ENCODE results near the gene DPH1. TPM values are rescaled to one million over a fixed set of nuclear protein-coding genes. Genes with fewer than 3 reads are reported as not detected.

Gene DPH1
- polyA plus RNA-seq, 1 of the 3 experiments (the other 2 are of a cell fraction), result 36.2 TPM

GRCh38 chr17:2050300-2051060, 20.5 kb downstream of the DPH1 start (continued):
- TF ChIP-seq NRF1 (IDR thresholded peaks at IDR 0.05; ENCODE audit: low read depth, low read length), result no peak; the same call in 1 of the 2 replicates
- TF ChIP-seq MAX (IDR thresholded peaks at IDR 0.05; ENCODE audit: low read depth), result peak; percentile 95
- peak; percentile 89 for TF ChIP-seq REST (IDR thresholded peaks at IDR 0.05; ENCODE audit: low read depth, low read length)
- TF ChIP-seq GABPA (IDR thresholded peaks at IDR 0.05; ENCODE audit: low read depth), result peak; percentile 50
- TF ChIP-seq RAD21 (IDR thresholded peaks at IDR 0.05; ENCODE audit: low read length), result no peak

GRCh38 chr17:2051061-2051932, 21.3 kb downstream of the DPH1 start:
- DNase-seq, result no peak
- peaks cover 20% of the 10 kb centered on the region for H3F3A ChIP-seq (replicated peaks; ENCODE audit: insufficient read depth)
- H2AFZ ChIP-seq (ENCODE audit: low read depth), result no peak overlapping the region
- H3K9ac ChIP-seq, result no peak overlapping the region
- peaks cover 0 to 2% of the 10 kb centered on the region in 2 experiments for H3K36me3 ChIP-seq (replicated peaks in 1 of 2; ENCODE audit: control insufficient read depth in 1 of 2, insufficient read depth in 2 of 2, low read length in 1 of 2)
- peak overlapping the region; percentile 79; the same call in 1 of the 2 replicates for H3K4me2 ChIP-seq
- WGBS (ENCODE audit: low lambda C conversion rate), result 42% methylated on average over 42 of the region's 81 CpGs
- peaks cover 5% of the 10 kb centered on the region; the same call in 1 of the 2 replicates for H4K20me1 ChIP-seq (ENCODE audit: insufficient read depth)
- H3K27ac ChIP-seq (ENCODE audit: low read depth in 2 of 2, low read length in 1 of 2), result no peak overlapping the region
- ChIA-PET POLR2A (no interaction called here), CTCF (interaction anchor here (0.9 to 3.6 kb wide), 9 partner anchors 11 to 232 kb away, joined by 3 to 50 read pairs (median 4); no protein-coding TSS in a partner anchor)
- H3K9me2 ChIP-seq, result no peaks in the 10 kb centered on the region
- H3K9me3 ChIP-seq, result no peaks in the 10 kb centered on the region
- H3K4me1 ChIP-seq (ENCODE audit: control insufficient read depth in 1 of 2, insufficient read depth in 2 of 2, low read depth in 1 of 2, low read length in 1 of 2), result peaks cover 4 to 16% of the 10 kb centered on the region in 2 experiments; a peak in 2 of 4 replicates
- peak overlapping the region in 1 of 2 experiments; percentile 75; a peak in 2 of 4 replicates for H3K4me3 ChIP-seq (ENCODE audit: low read depth in 2 of 2, low read length in 1 of 2)
- peaks cover 8% of the 10 kb centered on the region for H3K79me2 ChIP-seq (ENCODE audit: insufficient read depth)
- H3K27me3 ChIP-seq (ENCODE audit: insufficient read depth), result no peaks in the 10 kb centered on the region
- TF ChIP-seq EZH2phosphoT487 (IDR thresholded peaks at IDR 0.05; ENCODE audit: borderline replicate concordance, low read depth) (no peak), CTCF (IDR thresholded peaks at IDR 0.05) (no peak), USF2 (IDR thresholded peaks at IDR 0.05; ENCODE audit: borderline replicate concordance, low read depth, low read length) (no peak), MAX (IDR thresholded peaks at IDR 0.05; ENCODE audit: low read depth) (no peak), SIN3A (IDR thresholded peaks at IDR 0.05; ENCODE audit: borderline replicate concordance, low read depth, low read length) (no peak), ZBTB33 (IDR thresholded peaks at IDR 0.05; ENCODE audit: borderline replicate concordance, low read depth) (no peak), GABPA (IDR thresholded peaks at IDR 0.05; ENCODE audit: low read depth) (no peak), PBX3 (IDR thresholded peaks at IDR 0.05) (no peak), USF1 (IDR thresholded peaks at IDR 0.05; ENCODE audit: borderline replicate concordance, low read depth) (no peak), EP300 (IDR thresholded peaks at IDR 0.05; ENCODE audit: borderline replicate concordance in 1 of 2, low read depth in 1 of 2, low read length in 1 of 2) (no peak), ELF1 (IDR thresholded peaks at IDR 0.05) (no peak), GATA2 (CRISPR knock-in tag; IDR thresholded peaks at IDR 0.05) (no peak)

Data from SK-N-SH (cell line).